Keratinocyte (primary cell): Measurements from ENCODE around the gene SCART1. TPM values are rescaled to one million over a fixed set of nuclear protein-coding genes. Genes with fewer than 3 reads are reported as not detected.

Experiments used
- DNase-seq: peaks from one replicate; pipeline ENCODE4 v3.0.0-alpha.2; 2011; ENCODE audit warnings: low read depth, missing footprints, low spot score
- FAIRE-seq: peaks from 2 replicates; lab custom pipeline; 2011; peaks lifted over from hg19 to GRCh38; lab: Jason Lieb, UNC
- H2AFZ ChIP-seq: 2 replicates; pipeline ENCODE4 v1.6.0; 2012; ENCODE audit warnings: low read length, control low read depth, inconsistent platforms; ENCODE audit not compliant: control insufficient read depth
- H3K27ac ChIP-seq: 2 replicates; pipeline ENCODE4 v1.5.1; 2011; ENCODE audit warnings: low read length; ENCODE audit not compliant: control insufficient read depth, insufficient read depth
- H3K27me3 ChIP-seq: 3 replicates; pipeline ENCODE4 v1.6.0; 2011; ENCODE audit warnings: low read length; ENCODE audit not compliant: control insufficient read depth, insufficient read depth; ENCODE audit errors: extremely low read depth
- H3K36me3 ChIP-seq, 2 experiments: 2 replicates in 1 of 2; 3 replicates in 1 of 2; pipeline ENCODE4 v1.5.1; 2011; ENCODE audit warnings: low read length in 2 of 2, mild to moderate bottlenecking in 1 of 2; ENCODE audit not compliant: control insufficient read depth in 2 of 2, insufficient read depth in 2 of 2; ENCODE audit errors: extremely low read depth in 1 of 2
- H3K4me1 ChIP-seq: 3 replicates; pipeline ENCODE4 v1.5.1; 2011; ENCODE audit warnings: low read length; ENCODE audit not compliant: control insufficient read depth, insufficient read depth; ENCODE audit errors: extremely low read depth
- H3K4me2 ChIP-seq: 3 replicates; pipeline ENCODE4 v1.6.0; 2011; ENCODE audit warnings: low read depth, low read length; ENCODE audit not compliant: control insufficient read depth, insufficient read depth; ENCODE audit errors: extremely low read depth
- H3K4me3 ChIP-seq, 3 experiments: fragments of 200-600 bp in 1 of 3; sonication (generic) in 1 of 3; 2 replicates in 2 of 3; 3 replicates in 1 of 3; pipeline ENCODE4 v1.5.1; 2011 to 2016; ENCODE audit warnings: low read length in 3 of 3, mild to moderate bottlenecking in 3 of 3, control low read depth in 2 of 3, inconsistent platforms in 1 of 3, low read depth in 1 of 3, mixed read lengths in 1 of 3, mixed run types in 1 of 3, moderate library complexity in 1 of 3; ENCODE audit not compliant: control insufficient read depth in 2 of 3, insufficient read depth in 2 of 3; ENCODE audit errors: extremely low read depth in 1 of 3
- H3K79me2 ChIP-seq: 2 replicates; pipeline ENCODE4 v1.6.0; 2012; ENCODE audit warnings: low read length; ENCODE audit not compliant: control insufficient read depth, insufficient read depth
- H3K9ac ChIP-seq: 3 replicates; pipeline ENCODE4 v1.6.0; 2011; ENCODE audit warnings: low read length; ENCODE audit not compliant: control insufficient read depth, insufficient read depth; ENCODE audit errors: extremely low read depth
- H3K9me1 ChIP-seq: 3 replicates; pipeline ENCODE4 v1.6.0; 2011; ENCODE audit warnings: low read length; ENCODE audit not compliant: control insufficient read depth, insufficient read depth; ENCODE audit errors: extremely low read depth
- H3K9me3 ChIP-seq: 2 replicates; pipeline ENCODE4 v1.5.1; 2012; ENCODE audit warnings: low read depth, low read length; ENCODE audit not compliant: control insufficient read depth
- H4K20me1 ChIP-seq: 3 replicates; pipeline ENCODE4 v1.6.0; 2011; ENCODE audit warnings: low read length; ENCODE audit not compliant: control insufficient read depth, insufficient read depth; ENCODE audit errors: extremely low read depth
- EZH2 ChIP-seq: IDR thresholded peaks from one replicate; pipeline ENCODE4 v1.6.1; 2012; ENCODE audit warnings: inconsistent platforms, mild to moderate bottlenecking, low read length, moderate library complexity
- dilution Hi-C: fragments of 300-500 bp; cut with MboI; formaldehyde crosslinking; loops from one replicate; pipeline ENCODE4 v1.7.0; 2020; ENCODE audit warnings: low sequenced_read_pairs; ENCODE audit not compliant: extremely low pct_ligation_motif_present
- polyA plus RNA-seq, 5 experiments: library from polyadenylated mRNA; depleted of rRNA in 3 of 5; stranded (reverse) in 3 of 5; stranded (forward) in 1 of 5; unstranded in 1 of 5; fragments of >200 nt; gene quantifications; 1 replicate in 1 of 5; 2 replicates in 3 of 5; 3 replicates in 1 of 5; pipeline versions ENCODE4 v1.2.1 to v1.2.3, GENCODE V29; 2011 to 2012; ENCODE audit warnings: missing spikeins in 2 of 5, low read depth in 1 of 5, low replicate concordance in 1 of 5
- TF ChIP-seq, protein P1 (sequence below), 3 experiments: IDR thresholded peaks in 1 of 3; conservative IDR thresholded peaks in 1 of 3; optimal IDR thresholded peaks in 1 of 3; 2 replicates in 2 of 3; 3 replicates in 1 of 3; pipeline versions ENCODE3 to v1.5.1; 2011; ENCODE audit warnings: low read length in 3 of 3, mild to moderate bottlenecking in 3 of 3, moderate library complexity in 2 of 3, control low read depth in 1 of 3, inconsistent platforms in 1 of 3; ENCODE audit not compliant: insufficient read depth in 2 of 3; ENCODE audit errors: extremely low read depth in 1 of 3

The SCART1 gene
- polyA plus RNA-seq, 1 donor (not counting 4 experiments of a cell fraction or from before 2014, with no cell fraction given): 0.75 TPM

GRCh38 chr10:133471300-133472109 lies 17.8 kb downstream of the SCART1 start:
- Histone ChIP-seq H3K27ac (no peak overlapping the region), H3K4me3 (no peak overlapping the region), H3K4me1 (no peaks in the 10 kb centered on the region), H2AFZ (no peak overlapping the region), H3K9me1 (no peaks in the 10 kb centered on the region), H3K27me3 (no peaks in the 10 kb centered on the region), H3K79me2 (no peaks in the 10 kb centered on the region), H3K9ac (no peak overlapping the region), H3K4me2 (no peak overlapping the region), H3K36me3 (no peaks in the 10 kb centered on the region), H3K9me3 (no peaks in the 10 kb centered on the region), H4K20me1 (no peaks in the 10 kb centered on the region)
- DNase-seq: no peak
- FAIRE-seq: no peak
- dilution Hi-C loops: no loop called here
- TF ChIP-seq EZH2: no peak
- TF ChIP-seq, protein P1, sequence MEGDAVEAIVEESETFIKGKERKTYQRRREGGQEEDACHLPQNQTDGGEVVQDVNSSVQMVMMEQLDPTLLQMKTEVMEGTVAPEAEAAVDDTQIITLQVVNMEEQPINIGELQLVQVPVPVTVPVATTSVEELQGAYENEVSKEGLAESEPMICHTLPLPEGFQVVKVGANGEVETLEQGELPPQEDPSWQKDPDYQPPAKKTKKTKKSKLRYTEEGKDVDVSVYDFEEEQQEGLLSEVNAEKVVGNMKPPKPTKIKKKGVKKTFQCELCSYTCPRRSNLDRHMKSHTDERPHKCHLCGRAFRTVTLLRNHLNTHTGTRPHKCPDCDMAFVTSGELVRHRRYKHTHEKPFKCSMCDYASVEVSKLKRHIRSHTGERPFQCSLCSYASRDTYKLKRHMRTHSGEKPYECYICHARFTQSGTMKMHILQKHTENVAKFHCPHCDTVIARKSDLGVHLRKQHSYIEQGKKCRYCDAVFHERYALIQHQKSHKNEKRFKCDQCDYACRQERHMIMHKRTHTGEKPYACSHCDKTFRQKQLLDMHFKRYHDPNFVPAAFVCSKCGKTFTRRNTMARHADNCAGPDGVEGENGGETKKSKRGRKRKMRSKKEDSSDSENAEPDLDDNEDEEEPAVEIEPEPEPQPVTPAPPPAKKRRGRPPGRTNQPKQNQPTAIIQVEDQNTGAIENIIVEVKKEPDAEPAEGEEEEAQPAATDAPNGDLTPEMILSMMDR (optimal IDR thresholded peaks at IDR 0.05 in 1 of 3, IDR thresholded peaks at IDR 0.05 in 1 of 3, conservative IDR thresholded peaks at IDR 0.05 in 1 of 3; ENCODE audit: extremely low read depth in 1 of 3, insufficient read depth in 2 of 3, low read length in 3 of 3): no peak

- Histone ChIP-seq H3K9ac (no peak overlapping the region), H3K27ac (no peak overlapping the region), H4K20me1 (no peaks in the 10 kb centered on the region), H3K4me1 (no peaks in the 10 kb centered on the region), H3K4me2 (no peak overlapping the region), H2AFZ (no peak overlapping the region), H3K9me1 (no peaks in the 10 kb centered on the region), H3K9me3 (no peaks in the 10 kb centered on the region), H3K36me3 (no peaks in the 10 kb centered on the region), H3K27me3 (no peaks in the 10 kb centered on the region), H3K4me3 (no peak overlapping the region), H3K79me2 (no peaks in the 10 kb centered on the region)
- DNase-seq (no peak), FAIRE-seq (no peak)
- TF ChIP-seq, protein P1 (optimal IDR thresholded peaks at IDR 0.05 in 1 of 3, IDR thresholded peaks at IDR 0.05 in 1 of 3, conservative IDR thresholded peaks at IDR 0.05 in 1 of 3; ENCODE audit: extremely low read depth in 1 of 3, insufficient read depth in 2 of 3, low read length in 3 of 3): no peak
- TF ChIP-seq EZH2: no peak
- dilution Hi-C loops: no loop called here
Observed at GRCh38 chr10:133473270-133473669, 19.5 kb downstream of the SCART1 start.
